GM08714 (cell line): ENCODE data around the gene SLC9A8.

ENCODE experiments used
- H3K4me3 ChIP-seq: fragments of 200-500 bp; sonication (Bioruptor generic); 2 replicates; pipeline ENCODE4 v1.5.1; 2014; ENCODE audit warnings: mild to moderate bottlenecking, low read length, inconsistent platforms
- ZNF274 ChIP-seq: IDR thresholded peaks from 2 replicates; pipeline ENCODE4 v1.6.1; 2012; ENCODE audit warnings: mild to moderate bottlenecking, low read depth, low read length

Gene SLC9A8

GRCh38 chr20:49929142-49929494 is 116.5 kb downstream of the SLC9A8 start:
- no peak for TF ChIP-seq ZNF274

GRCh38 chr20:49935746-49936152 is 123.1 kb downstream of the SLC9A8 start:
- TF ChIP-seq ZNF274, result no peak
- peak overlapping the region; percentile 59; the same call in 1 of the 2 replicates for H3K4me3 ChIP-seq

More at GRCh38 chr20:49929142-49929494, 116.5 kb downstream of the SLC9A8 start:
- H3K4me3 ChIP-seq, result no peak overlapping the region

- peak within 1 kb of the TSS; percentile 85 for H3K4me3 ChIP-seq
- TF ChIP-seq ZNF274, result no peak
Measured at GRCh38 chr20:49936153-49937026, 123.8 kb downstream of the SLC9A8 start, which contains the start of gene RNF114. RNF114 (plus strand) TSS chr20:49936397; CDS start chr20:49936413, 16 bp downstream.

- peak overlapping the region; percentile 85 for H3K4me3 ChIP-seq
- TF ChIP-seq ZNF274, result no peak
Measured at GRCh38 chr20:49937027-49937929, 124.7 kb downstream of the SLC9A8 start.

GRCh38 chr20:49938173-49939163 is 125.8 kb downstream of the SLC9A8 start:
- no peak overlapping the region; the same call in 1 of the 2 replicates for H3K4me3 ChIP-seq

GRCh38 chr20:49941456-49941855 is 128.8 kb downstream of the SLC9A8 start:
- H3K4me3 ChIP-seq, result no peak overlapping the region
- TF ChIP-seq ZNF274, result no peak

More at GRCh38 chr20:49938173-49939163, 125.8 kb downstream of the SLC9A8 start:
- no peak for TF ChIP-seq ZNF274
